ENCODE data around the gene CERS2. TPM values are rescaled to one million over a fixed set of nuclear protein-coding genes. Genes with fewer than 3 reads are reported as not detected.

Gene CERS2
- total and polyA plus RNA-seq, 2 of the 13 experiments (the other 11 are each of a cell fraction or from before 2014, with no cell fraction given): 269 to 298 TPM

- TF ChIP-seq ATF6 (CRISPR knock-in tag; conservative IDR thresholded peaks at IDR 0.05): no peak
- peak; percentile 68; the same call in 1 of the 2 replicates for TF ChIP-seq GMEB1 (CRISPR knock-in tag; IDR thresholded peaks at IDR 0.05; ENCODE audit: borderline replicate concordance)
- 0 out of 2 replicates have a peak, but pooled peaks have one; percentile 15 for TF ChIP-seq GTF2F1 (IDR thresholded peaks at IDR 0.05; ENCODE audit: low read length)
- TF ChIP-seq EP300 (IDR thresholded peaks at IDR 0.05; ENCODE audit: low read depth in 2 of 2, low read length in 2 of 2): peak; percentile 66 to 87; a peak in 3 of 4 replicates
- peak; percentile 68; the same call in 1 of the 2 replicates for TF ChIP-seq EP300 (CRISPR knock-in tag; IDR thresholded peaks at IDR 0.05; ENCODE audit: borderline replicate concordance)
- TF ChIP-seq ZBTB21 (CRISPR knock-in tag; IDR thresholded peaks at IDR 0.05): no peak
- 0 out of 2 replicates have a peak, but pooled peaks have one; percentile 13 for TF ChIP-seq SMAD3 (CRISPR knock-in tag; IDR thresholded peaks at IDR 0.05)
- 0 out of 2 replicates have a peak, but pooled peaks have one; percentile 58 for TF ChIP-seq GTF3A (CRISPR knock-in tag; conservative IDR thresholded peaks at IDR 0.05)
- peak; percentile 61; the same call in 1 of the 2 replicates for TF ChIP-seq ZNF605 (CRISPR knock-in tag; IDR thresholded peaks at IDR 0.05)
- no peak for TF ChIP-seq ZNF3 (CRISPR knock-in tag; IDR thresholded peaks at IDR 0.05)
- TF ChIP-seq MED8 (CRISPR knock-in tag; IDR thresholded peaks at IDR 0.05; ENCODE audit: insufficient replicate concordance): peak; percentile 52
- no peak for TF ChIP-seq SRY (CRISPR knock-in tag; IDR thresholded peaks at IDR 0.05)
- TF ChIP-seq ZNF710 (CRISPR knock-in tag; IDR thresholded peaks at IDR 0.05; ENCODE audit: borderline replicate concordance): peak; percentile 91
- TF ChIP-seq RBFOX2 (IDR thresholded peaks at IDR 0.05; ENCODE audit: low read depth, low read length): peak; percentile 76
- no peak for TF ChIP-seq CBX2 (IDR thresholded peaks at IDR 0.05; ENCODE audit: low read depth, low read length)
- no peak for TF ChIP-seq CBX2 (CRISPR knock-in tag; IDR thresholded peaks at IDR 0.05; ENCODE audit: low read depth)
- TF ChIP-seq TAF1 (CRISPR knock-in tag; IDR thresholded peaks at IDR 0.05): peak; percentile 47; the same call in 1 of the 2 replicates
- peak; percentile 18; the same call in 1 of the 2 replicates for TF ChIP-seq YEATS2 (CRISPR knock-in tag; IDR thresholded peaks at IDR 0.05; ENCODE audit: borderline replicate concordance)
- no peak for TF ChIP-seq ZNF274 (CRISPR knock-in tag; IDR thresholded peaks at IDR 0.05)
- TF ChIP-seq SOX6 (IDR thresholded peaks at IDR 0.05): no peak
- peak; percentile 92 for TF ChIP-seq SOX6 (CRISPR knock-in tag; IDR thresholded peaks at IDR 0.05)
- 0 out of 2 replicates have a peak, but pooled peaks have one; percentile 23 for TF ChIP-seq ZBTB20 (CRISPR knock-in tag; IDR thresholded peaks at IDR 0.05; ENCODE audit: borderline replicate concordance, low read depth)
Observed at GRCh38 chr1:151012684-151013471, 38.2 kb upstream of the CERS2 start (continued).
